ENCODE data around the gene FCGR1A. TPM values are rescaled to one million over a fixed set of nuclear protein-coding genes. Genes with fewer than 3 reads are reported as not detected.
A peak's percentile ranks its signal among the peaks of the same experiment; 100 is the strongest.
"Not testable (repeated sequence)": the region's sequence is repeated elsewhere in the genome, so short reads cannot be mapped to it uniquely, and the experiment has no call there.

FCGR1A gene
- polyA plus RNA-seq, 3 donors: 1.6 to 2.7 (median 1.6) TPM

DNA sequence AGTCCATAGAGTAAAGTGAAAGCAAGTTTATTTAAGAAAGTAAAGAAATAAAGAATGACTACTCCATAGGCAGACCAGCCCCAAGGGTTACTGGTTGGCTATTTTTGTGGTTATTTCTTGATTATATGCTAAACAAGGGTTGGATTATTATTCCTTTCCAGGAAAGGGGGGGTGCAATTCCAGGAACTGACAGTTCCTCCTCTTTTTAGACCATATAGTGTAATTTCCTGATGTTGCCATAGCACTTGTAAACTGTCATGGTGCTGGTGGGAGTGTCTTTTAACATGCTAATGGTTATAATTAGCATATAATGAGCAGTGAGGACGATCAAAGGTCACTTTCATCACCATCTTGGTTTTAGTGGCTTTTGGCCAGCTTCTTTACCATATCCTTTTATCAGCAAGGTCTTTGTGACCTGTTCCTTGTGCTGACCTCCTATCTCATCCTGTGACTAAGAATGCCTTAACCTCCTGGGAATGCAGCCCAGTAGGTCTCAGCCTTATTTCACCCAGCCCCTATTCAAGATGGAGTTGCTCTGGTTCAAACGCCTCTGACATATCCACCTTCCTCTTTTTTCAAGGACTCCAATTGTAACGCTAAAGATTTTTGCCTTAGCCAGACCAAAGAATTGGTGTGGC is 6.9 kb upstream of the FCGR1A start:
- DNase-seq (ENCODE audit: low read depth in 3 of 3, low spot score in 2 of 3): not testable (repeated sequence)

DNA sequence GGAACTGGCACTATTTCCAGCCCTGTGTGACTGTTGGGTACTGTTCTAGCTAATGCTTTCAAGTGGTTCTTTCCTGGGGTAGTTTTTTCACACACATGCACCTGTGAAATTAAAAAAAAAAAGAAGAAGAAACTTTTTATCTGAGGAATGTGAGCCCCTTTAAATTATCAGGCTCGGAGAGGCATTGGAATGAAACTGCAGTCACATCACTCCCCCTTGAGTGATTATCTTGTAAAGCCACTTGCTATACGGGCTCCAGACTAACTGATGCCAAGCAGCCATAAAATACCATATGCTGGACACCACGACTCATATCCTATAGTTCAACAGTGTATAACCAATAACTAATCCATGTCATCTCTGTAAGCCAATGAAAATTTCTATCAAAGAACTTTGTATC is 5.4 kb upstream of the FCGR1A start:
- not testable (repeated sequence) for DNase-seq (ENCODE audit: low read depth in 3 of 3, low spot score in 2 of 3)

DNA sequence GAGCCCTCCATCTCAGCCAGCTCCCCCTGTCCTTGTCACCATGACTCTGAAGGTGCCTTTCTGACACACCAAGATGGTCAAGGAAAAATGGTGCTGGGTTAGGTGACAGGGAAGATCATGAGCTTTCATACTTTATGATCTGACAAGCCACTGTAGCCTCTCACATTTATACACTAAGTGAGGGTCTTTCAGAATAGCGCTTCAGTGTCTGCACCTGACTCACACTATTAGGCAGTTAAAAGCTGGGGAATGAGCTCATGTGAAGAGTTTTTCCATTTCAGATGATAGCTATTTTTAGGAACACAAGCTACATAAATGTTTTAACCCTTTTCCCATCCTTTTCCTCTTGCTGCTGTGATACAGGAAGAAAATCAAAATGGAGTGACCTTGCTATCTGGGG is 4.2 kb upstream of the FCGR1A start:
- not testable (repeated sequence) for DNase-seq (ENCODE audit: low read depth in 3 of 3, low spot score in 2 of 3)

DNA sequence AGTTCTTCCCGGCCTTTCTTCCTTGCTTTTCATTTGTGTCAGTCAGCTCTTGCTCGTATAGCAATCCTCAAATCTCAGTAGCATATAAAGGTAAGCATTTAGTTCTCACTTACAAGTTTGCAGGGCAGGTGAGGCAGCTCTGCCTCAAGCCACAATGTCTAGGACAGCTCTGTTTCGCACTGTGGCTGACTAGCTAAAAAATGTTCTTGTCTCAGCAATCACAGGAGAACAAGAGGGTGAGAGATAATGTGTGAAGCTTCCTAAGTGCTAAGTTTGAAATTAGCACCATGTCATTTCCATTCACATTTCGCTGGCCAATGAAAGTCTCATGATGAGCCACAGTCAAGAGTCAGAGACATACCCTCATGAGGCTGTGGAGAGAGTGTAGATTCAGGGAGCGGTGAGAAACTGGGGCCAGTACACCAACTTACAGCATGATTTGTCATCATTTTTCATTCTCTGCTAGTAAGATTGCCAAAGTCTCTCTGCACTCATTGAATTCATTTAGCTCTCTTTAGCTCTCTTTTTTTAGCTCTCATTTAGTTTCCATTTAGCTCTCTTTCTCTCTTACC is 995 bp upstream of the FCGR1A start:
- not testable (repeated sequence) for DNase-seq (ENCODE audit: low read depth in 3 of 3, low spot score in 2 of 3)

DNA sequence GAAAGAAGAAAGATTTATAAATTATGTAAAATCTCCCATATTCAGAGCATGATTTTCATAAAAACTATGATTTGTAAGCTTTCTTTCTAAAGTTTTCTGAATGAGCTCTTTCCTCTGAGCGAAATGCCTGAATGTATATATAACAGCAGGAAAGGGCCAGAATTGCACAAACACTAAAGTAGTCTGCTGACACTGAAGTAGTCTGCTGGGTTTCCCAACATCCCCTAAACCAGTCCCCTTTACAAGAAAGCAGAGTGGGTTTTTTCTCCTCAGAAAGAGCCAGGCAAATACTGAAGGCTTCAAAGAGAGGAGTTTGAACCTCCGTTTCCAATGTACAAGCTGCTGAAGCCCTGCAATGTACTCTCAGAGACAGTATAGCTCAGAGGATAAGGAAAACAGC is 795 bp downstream of the FCGR1A start:
- DNase-seq (ENCODE audit: low read depth in 3 of 3, low spot score in 2 of 3): not testable (repeated sequence)

DNA sequence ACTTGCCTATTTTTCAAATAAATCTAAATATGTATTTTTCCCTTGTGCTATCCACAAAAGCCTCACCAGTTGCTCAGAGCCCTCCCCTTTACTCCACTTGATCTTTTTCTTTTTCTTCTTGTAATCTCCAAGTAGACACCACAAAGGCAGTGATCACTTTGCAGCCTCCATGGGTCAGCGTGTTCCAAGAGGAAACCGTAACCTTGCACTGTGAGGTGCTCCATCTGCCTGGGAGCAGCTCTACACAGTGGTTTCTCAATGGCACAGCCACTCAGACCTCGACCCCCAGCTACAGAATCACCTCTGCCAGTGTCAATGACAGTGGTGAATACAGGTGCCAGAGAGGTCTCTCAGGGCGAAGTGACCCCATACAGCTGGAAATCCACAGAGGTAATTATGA is 1.4 kb downstream of the FCGR1A start:
- not testable (repeated sequence) for DNase-seq (ENCODE audit: low read depth in 3 of 3, low spot score in 2 of 3)

DNA sequence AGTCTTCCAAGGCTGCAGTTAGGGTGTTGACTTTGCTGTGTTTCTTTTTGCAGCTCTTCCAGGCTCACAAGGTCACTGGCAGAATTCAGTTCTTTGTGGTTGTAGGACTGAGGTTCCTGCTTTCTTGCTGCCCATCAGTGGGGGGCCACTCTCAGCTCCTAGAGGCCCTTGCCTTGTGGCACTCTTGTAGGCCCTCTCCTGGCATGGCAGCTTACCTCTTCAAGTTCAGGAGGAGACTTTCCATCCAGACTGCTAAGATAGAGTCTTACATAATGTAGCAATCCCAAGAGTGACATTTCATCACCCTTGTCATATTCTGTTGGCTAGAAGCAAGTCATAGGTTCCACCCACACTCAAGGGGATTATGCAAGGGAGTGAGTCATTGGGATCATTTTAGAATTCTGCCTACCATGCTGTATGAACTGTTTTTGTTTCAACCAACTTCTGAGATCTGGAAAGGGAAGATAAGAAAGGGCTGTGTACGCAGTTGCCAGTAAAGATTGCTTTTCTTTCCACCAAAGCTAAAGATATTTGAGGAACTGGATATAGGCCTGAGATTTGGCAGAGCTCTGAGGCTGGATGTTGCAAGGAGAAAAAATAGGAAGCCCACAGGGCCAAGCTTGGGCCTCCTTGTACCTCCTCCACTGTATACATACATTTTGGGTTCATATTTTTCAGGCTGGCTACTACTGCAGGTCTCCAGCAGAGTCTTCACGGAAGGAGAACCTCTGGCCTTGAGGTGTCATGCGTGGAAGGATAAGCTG is 5.4 kb downstream of the FCGR1A start:
- DNase-seq (ENCODE audit: low read depth in 3 of 3, low spot score in 2 of 3): not testable (repeated sequence)

DNA sequence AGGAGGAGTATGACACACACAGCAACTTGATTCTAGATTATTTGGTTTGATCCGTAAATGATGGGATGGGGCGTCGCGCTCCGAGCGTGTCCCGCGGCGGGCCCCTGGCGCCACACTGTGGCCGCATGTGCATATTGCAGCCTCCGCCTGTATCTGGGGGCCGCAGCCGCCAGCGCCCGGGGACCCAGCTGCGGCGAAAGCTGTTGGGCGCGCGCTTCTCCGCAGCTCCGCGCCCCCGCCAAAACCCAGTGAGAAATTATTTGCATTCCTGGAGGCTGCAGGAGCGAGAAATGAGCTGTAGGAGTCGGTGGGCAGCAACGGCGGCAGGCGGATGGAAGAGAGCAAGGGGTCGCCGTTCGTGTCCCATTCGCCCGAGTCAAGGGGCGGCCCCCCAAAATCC is 10.0 kb downstream of the FCGR1A start:
- peak in 1 of 3 donors; percentile 27 for DNase-seq (ENCODE audit: low read depth in 3 of 3, low spot score in 2 of 3)

DNA sequence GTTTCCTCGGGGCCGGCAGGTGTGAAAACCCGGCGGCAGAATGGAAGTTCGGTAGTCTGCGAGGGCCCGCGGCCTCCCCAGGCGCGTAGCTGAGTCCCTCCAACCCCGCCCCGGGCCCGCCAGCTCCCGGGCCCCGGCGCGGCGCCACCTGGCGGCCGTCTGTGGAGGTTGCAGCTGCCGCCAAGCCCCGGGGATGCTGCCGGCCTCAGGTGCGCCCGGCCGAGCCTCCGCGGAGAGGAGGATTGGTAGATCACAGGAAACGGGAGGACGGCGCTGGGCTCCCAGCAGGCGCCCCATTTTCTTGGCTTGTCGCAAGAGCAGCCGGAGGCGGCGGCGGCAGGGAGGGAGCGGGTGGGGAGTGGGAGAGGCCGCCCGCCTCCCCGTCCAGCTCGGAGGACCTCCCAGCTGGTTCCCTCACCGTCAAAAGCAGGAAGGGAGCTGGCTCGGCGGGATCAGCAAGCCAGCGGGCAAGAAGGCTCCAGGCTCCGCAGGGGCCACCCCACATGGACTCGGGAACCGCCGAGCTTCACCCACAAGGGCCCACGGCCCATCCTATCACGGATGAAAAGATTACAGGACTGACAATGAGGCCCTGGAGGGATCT is 10.5 kb downstream of the FCGR1A start:
- peak in 1 of 3 donors; percentile 55 for DNase-seq (ENCODE audit: low read depth in 3 of 3, low spot score in 2 of 3)

DNA sequence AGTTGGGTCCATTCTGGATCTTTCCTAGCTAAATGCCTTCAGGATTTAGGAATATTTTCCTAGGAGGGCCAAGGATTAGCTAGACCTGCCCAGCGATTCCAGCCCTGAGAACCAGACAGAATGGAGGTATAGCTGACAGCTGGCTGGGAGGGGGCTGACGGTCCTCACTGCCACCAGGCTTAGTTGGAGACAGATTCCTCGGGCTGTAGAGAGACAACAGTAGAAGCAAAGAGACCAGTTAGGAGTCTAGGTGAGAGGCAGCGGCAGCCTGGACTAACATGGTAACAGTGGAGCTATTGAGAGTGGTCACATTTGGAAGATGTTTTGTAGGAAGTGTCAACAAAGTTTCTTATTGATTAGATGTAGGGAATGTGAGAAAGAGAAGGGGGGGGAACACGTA is 11.4 kb downstream of the FCGR1A start:
- DNase-seq (ENCODE audit: low read depth in 3 of 3, low spot score in 2 of 3): not testable (repeated sequence)

DNA sequence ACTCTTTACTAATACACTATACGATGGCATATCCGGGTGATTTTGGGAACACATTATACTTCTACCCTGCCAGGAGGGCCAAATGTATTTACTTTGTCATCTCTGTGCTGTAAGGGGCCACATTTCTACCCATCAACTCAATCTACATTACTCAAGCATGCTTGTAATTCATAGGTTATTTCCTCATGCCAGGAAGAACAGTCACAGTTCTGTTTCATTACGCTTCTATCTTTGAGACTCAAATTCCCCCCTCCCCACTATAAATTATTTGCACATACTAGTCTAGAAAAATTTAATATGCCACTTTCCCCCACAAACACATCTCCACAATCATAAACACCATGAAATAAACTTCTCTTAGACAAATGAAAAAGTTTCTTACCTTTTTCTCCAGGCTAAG is 19.1 kb downstream of the FCGR1A start:
- not testable (repeated sequence) for DNase-seq (ENCODE audit: low read depth in 3 of 3, low spot score in 2 of 3)

DNA sequence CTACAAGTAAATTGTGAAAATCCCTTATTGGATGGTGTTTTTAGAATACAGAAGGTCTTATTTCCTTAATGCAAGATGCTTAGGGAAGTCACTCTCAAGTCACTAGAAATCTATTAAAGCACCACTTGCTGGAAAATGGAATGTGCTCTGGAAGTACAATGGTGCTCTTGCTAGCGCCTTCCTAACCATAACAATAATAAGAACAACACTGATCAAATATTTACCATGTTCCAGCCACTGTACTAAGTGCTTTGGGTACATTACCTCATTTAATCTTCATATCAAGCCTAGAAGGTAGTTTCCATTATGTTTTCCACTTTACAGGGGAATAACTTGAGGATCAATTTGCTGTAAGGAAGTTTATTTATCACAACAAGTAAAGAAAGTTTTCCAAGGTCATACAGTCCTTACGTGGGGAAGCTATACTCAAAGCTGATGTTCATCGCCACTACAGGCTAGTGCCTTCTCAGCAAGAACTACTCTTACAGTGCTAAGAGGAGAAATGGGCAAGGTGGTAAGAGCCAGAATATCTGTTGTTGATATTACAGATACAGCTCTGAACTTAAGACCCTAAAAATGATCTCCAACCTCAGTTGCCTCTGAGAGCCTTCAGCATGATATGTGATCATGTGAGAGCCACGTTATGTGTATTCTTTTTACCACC is 22.1 kb downstream of the FCGR1A start:
- DNase-seq (ENCODE audit: low read depth in 3 of 3, low spot score in 2 of 3): not testable (repeated sequence)

DNA sequence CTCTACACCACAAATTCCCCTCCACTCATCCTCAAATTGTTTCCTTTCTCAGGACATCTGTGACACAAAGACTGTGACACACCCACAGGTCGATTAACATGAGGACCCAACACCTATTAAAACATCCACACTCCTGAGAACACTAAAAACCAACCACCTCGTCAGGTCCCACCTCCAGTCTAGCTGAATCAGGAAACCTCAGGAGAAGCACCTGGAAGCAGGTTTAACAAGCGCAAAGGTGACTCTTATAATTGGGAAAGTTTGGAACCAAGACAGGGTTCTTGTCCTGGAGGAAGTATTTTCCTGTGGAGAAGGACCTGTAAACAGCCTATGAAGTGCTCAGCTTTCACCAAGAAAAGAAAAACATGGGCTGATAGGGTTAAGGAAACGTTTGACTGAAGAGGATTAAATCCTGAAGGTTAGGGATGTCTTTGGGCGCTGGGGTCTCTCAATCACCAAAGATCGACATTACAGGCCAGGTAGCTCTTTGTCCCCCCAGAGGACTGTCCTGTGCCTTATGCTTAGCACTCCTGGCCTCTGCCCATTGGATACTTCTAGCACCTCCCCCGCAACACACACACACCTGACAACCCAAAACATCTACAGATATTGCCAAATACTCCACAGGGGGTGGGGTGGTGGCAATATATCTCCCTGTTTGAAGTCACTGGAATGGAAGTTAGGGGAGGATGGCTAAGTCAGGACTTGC is 28.4 kb downstream of the FCGR1A start:
- DNase-seq (ENCODE audit: low read depth in 3 of 3, low spot score in 2 of 3): not testable (repeated sequence)

DNA sequence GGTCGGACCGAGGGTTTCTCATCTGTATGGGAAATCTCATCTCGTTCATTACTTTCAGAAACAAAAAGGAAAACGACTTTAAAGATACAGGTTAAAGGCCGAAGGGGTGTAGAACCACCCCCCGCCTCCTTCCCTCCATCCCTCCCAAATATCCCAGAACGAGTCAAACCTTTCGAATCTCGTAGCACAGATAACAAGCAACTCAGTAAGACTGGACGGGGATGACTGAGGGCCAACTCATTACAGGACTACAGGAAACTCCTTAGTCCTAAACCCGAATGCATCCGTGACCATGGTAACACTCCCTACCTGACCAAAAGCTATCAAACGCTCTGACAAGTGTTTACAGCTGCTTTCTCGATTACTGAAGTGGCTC is 29.0 kb downstream of the FCGR1A start:
- not testable (repeated sequence) for DNase-seq (ENCODE audit: low read depth in 3 of 3, low spot score in 2 of 3)

DNA sequence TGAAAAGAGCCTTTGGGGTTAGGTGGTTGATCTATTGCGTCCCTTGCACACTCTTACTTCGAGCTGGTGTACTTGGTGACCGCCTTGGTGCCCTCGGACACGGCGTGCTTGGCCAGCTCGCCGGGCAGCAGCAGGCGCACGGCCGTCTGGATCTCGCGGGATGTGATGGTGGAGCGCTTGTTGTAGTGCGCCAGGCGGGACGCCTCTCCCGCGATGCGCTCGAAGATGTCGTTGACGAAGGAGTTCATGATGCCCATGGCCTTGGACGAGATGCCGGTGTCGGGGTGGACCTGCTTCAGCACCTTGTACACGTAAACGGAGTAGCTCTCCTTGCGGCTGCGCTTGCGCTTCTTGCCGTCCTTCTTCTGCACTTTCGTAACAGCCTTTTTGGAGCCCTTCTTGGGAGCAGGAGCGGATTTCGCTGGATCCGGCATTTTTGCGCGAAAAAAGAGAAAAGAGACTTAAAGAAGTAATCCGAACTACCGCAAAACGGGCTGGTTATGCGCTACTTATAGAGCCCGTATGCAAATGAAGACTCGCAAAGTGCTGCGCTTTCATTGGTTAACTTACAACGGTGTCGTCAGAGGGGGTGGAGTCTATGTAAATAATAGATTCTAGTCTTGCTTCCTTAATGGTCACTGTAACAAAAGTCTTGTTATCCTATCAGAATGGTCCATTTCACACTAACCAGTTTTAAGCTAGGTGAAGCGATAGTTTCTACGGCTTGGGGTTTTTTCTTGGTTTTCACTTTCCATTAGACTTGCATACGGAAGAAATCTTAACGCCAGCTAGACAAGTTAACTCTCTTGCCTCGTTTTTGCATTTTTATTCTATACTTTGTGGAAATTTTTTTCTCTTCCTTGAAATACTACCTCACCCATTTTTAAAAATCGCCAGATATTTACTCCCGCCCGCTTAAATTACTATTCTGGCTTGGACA is 29.7 kb downstream of the FCGR1A start:
- DNase-seq (ENCODE audit: low read depth in 3 of 3, low spot score in 2 of 3): peak; percentile 87 to 93 (median 88)

DNA sequence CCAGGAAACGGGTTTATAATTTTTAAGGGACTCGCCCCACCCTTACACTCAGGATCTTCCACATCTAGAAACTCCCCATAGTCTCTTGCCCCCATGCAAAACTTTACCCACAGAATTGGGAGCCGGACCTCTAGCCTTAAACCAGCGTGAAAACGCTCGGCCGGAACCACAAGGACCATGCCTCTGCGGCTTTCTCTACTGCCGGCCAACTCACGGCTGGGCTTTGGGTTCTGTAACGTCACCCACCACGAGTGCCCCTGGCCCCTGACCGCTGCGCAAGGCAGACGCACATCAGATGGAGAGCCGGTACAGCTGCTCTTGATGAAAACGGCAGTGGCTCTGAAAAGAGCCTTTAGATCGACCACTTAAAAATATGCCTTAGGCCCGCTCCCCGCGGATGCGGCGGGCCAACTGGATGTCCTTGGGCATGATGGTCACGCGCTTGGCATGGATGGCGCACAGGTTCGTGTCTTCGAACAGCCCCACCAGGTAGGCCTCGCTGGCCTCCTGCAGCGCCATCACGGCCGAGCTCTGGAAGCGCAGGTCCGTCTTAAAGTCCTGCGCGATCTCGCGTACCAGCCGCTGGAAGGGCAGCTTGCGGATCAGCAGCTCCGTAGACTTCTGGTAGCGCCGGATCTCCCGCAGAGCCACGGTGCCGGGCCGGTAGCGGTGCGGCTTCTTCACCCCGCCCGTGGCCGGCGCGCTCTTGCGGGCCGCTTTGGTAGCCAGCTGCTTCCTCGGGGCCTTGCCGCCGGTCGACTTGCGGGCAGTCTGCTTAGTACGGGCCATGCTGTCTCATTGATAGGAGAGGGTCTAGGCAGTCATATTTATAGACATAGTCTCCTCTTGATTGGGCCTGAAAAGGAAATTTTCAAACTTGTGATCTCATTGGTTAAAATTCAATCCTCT is 30.7 kb downstream of the FCGR1A start:
- peak in 1 of 3 donors; percentile 49 for DNase-seq (ENCODE audit: low read depth in 3 of 3, low spot score in 2 of 3)

DNA sequence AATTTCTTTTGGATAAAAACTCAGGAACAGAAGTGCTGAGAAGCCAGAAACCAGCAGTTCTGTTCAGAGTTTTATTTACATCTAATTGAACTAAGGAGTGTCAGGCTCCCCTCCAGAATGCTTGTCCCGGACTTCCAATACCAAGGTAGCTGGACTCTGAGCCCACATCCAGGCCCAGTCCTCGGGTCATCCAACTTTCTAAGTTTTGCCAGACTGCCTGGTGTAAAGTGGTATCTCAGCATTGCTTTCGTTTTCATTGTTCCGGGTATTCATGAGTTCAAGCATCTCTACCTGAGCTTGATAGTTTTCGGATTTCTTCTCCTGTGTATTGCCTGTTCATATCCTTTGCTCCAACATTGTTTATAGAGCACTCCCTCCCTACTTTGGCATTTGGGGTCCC is 37.9 kb downstream of the FCGR1A start:
- not testable (repeated sequence) for DNase-seq (ENCODE audit: low read depth in 3 of 3, low spot score in 2 of 3)

DNA sequence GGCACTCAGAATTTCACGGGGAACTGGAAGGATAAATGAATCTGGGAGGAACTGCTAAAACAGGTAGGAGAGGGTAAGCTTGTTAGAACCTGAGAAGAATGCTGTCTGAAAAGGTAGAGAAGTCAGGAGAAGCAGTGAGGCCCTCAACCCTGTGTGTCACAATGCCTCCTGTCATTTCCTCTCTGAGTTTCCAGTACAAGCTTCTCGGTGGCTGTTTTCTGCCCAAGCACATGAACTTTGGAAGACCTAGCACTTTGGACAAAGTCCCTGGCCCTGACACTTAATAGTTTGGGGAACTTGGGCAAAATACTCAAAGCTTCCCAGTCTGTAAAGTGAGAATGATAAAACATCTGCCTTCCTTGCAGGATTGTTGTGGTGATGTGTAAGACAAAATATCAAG is 44.1 kb downstream of the FCGR1A start:
- DNase-seq (ENCODE audit: low read depth in 3 of 3, low spot score in 2 of 3): not testable (repeated sequence)

All from right renal cortex interstitium (tissue), 3 donors.